Measurements from ENCODE around the gene PEX13.
"Not testable (repeated sequence)": the region's sequence is repeated elsewhere in the genome, so short reads cannot be mapped to it uniquely, and the experiment has no call there.

The PEX13 gene, protein sequence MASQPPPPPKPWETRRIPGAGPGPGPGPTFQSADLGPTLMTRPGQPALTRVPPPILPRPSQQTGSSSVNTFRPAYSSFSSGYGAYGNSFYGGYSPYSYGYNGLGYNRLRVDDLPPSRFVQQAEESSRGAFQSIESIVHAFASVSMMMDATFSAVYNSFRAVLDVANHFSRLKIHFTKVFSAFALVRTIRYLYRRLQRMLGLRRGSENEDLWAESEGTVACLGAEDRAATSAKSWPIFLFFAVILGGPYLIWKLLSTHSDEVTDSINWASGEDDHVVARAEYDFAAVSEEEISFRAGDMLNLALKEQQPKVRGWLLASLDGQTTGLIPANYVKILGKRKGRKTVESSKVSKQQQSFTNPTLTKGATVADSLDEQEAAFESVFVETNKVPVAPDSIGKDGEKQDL

DNA sequence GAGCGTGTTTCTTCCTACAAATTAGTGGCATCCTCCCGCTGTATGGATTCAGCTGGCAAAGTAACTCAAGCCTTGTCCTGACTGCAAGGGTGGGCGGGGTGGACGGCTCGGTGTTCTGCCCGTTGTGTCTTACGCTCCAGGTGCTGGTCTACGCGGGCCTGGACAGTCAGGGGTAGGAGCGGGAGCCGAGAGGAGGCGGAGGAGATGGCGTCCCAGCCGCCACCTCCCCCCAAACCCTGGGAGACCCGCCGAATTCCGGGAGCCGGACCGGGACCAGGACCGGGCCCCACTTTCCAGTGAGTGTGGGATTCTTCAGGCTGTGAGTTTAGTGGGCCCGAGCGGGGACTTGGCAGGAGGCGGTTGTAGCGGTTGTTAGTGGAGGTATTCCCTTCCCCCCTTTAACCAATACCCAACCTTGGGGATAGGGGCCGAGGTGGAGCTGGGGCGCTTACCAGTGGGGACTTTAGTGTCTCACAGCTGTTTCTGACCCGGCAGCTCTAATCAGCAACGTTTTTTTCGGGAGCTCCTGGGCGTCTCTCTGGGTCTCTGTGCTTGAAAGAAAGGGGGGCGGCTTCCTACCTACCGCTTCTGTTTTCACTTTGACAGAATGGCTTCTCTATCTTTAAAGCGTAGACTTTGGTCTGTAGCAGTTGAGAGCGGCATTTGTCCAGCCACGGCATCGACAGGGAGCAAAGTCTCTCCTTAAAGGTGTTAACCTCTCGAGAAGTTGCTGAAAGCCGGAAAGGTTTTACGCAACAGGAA, at the start of gene PEX13, which contains the start of gene PUS10:
TSS of gene PEX13 (plus strand) at position 165 of the 762 bp plus-strand sequence. CDS start at position 205, 40 bp downstream.
TSS of gene PUS10 (minus strand) at position 700 of the 762 bp plus-strand sequence. CDS start 6,365 bp downstream, outside the sequence.
- DNase-seq (ENCODE audit: low read depth), result peak; percentile 81

- DNase-seq (ENCODE audit: low read depth), result no peak
Observed at GRCh38 chr2:60972889-60973656, 44.4 kb upstream of the PEX13 start.

DNA sequence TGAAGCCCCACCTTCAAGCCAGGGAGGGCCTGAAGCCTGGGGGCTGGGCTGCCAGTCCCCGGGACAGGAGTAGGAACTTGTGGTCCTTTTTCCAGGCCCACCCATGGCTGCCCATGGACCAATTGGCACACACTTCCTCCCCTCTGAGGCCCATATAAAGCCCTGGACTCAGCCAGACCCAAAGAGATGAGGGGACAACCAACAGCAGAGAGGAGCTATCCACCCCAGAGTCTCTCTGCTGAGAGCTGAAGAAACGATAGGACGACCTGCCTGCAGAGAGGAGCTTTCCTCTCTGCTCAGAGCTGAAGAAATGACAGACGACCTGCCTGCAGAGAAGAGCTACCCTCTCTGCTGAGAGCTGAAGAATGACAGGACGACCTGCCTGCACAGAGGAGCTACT, 43.8 kb upstream of the PEX13 start:
- DNase-seq (ENCODE audit: low read depth), result no peak

- no peak for DNase-seq (ENCODE audit: low read depth)
Observed at GRCh38 chr2:60974652-60975051, 42.9 kb upstream of the PEX13 start.

- DNase-seq (ENCODE audit: low read depth), result no peak
Observed at GRCh38 chr2:60976256-60976850, 41.2 kb upstream of the PEX13 start.

- DNase-seq (ENCODE audit: low read depth), result no peak
Observed at GRCh38 chr2:60976875-60977561, 40.5 kb upstream of the PEX13 start.

DNA sequence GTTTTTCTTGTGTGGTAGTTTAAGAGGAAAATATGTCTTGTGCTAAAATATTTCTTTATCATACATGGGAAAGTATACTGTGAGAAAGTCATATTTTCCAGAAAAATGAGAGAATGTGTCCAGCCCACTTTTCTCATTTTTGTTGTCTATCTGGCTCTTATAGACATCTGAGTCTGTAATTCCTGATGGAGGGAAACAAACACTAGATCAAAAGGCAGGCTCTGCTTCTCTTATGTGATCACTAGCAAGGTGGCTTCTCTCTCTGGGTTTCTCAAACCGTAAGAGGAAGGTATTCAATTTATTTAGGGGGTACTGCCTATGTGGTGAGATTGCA, 40.0 kb upstream of the PEX13 start:
- DNase-seq (ENCODE audit: low read depth), result no peak

- DNase-seq (ENCODE audit: low read depth), result no peak
Observed at GRCh38 chr2:60979231-60979630, 38.3 kb upstream of the PEX13 start.

DNA sequence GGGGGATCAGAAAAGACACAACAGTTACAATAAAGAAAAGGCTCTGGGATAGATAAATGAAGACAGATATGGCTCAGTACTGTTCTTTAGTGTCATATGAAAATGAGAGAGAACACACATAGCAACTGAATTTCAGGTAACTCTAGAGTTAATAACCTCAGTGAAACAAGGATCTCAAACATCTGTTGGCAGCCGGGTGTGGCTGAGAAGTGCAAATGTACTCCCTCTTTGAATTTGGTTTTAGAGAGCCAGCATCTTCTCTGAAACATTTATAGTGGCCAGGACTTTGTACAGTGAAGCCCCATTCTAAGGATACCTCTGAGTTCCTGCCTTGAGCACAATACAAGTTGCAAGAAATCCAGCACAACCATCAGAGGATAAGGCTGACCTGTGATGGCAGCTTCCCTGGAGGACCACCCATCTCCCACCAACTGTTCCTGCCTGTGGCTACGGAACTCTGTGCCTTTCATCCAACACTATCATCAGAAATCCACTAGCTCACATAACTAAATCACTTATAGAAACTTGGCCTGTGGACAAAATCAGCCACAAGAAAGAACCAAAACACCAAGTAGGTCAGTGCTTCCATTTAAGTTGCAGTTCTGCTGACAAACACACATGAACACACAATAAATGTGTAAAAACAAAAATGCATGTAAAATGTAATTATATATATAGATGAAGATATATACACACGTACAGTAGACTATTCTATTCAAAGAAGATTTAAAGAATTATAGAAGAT, 37.3 kb upstream of the PEX13 start:
- no peak for DNase-seq (ENCODE audit: low read depth)

- not testable (repeated sequence) for DNase-seq (ENCODE audit: low read depth)
Observed at GRCh38 chr2:60982066-60982465, 35.5 kb upstream of the PEX13 start.

GRCh38 chr2:60984720-60985119, 32.8 kb upstream of the PEX13 start:
- no peak for DNase-seq (ENCODE audit: low read depth)

DNA sequence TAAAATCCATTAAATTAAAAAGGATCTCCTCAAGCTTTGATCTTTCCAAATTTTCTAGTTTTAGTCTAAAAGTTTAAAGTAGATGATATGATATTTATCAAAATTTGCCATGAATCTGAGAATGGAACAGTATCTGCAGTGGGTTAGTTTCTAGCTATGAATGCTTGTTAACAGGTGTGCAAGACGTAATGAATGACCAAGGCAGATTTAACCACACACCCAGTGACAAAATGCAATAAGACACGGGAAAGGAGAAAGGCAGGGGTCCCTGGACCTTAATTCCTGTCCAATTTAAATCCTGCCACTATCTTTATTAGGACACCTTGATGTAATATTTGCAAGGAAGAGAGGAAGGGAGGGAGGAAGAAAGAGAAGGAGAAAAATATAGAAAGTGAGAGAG, 30.5 kb upstream of the PEX13 start:
- no peak for DNase-seq (ENCODE audit: low read depth)

GRCh38 chr2:60987656-60988055, 29.9 kb upstream of the PEX13 start:
- DNase-seq (ENCODE audit: low read depth), result not testable (repeated sequence)

DNA sequence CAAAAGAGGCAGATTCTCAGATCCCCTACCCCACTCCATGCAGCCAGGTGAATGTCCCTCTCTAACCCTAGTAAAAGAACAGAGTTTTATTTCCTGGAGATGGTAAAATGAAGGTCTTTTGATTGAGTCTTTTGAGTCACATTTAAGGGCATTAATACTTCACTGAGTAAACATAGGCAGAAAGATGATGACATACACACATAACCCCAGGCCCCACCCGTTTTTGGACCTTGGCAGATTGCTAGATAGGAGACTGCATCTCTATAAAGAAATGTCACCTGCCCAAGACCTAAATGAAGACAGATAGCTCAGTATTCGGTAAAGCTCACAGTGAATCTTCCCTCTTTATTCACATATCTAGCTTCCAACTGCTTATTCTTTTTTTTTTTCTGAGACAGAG, 28.3 kb upstream of the PEX13 start:
- DNase-seq (ENCODE audit: low read depth), result no peak

DNA sequence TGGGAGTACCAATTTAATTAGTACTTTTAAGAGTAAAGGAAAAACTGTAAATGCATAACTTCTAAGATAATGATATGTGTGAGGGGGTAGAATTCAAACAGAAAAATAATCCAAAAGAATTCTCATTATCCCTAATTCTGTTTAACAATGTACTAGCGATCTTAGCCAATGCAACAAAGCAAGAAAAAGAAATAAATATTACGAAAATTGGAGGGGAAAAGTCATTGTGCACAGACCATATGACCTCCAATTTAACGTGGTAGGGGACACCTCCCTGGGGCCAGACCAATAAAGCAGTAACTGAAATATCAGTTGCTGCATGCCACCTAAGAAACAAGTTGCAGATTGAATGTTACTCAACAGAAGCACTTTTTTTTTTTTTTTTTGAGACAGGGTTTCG, 25.9 kb upstream of the PEX13 start:
- DNase-seq (ENCODE audit: low read depth), result no peak

- no peak for DNase-seq (ENCODE audit: low read depth)
Observed at GRCh38 chr2:60992985-60993392, 24.5 kb upstream of the PEX13 start.

DNA sequence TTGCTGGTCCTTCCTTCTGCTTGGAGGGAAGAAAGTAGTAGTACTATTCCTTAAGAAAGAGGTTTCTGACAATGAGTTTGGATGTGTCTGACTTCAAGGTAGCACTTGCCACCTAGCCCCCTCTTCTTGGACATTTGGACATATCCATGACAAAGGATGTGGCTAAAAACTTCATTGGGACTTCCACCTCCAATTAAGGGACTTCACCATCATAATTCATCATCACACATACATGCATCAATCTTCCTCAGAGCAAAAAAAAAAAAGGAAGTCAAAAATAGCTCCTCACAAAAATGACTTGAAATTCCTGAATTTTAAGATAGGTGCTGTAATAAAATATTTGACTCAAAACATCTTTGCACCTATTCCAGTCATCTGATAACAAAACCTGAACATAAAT, 23.4 kb upstream of the PEX13 start:
- DNase-seq (ENCODE audit: low read depth), result no peak

- peak; percentile 62 for DNase-seq (ENCODE audit: low read depth)
Observed at GRCh38 chr2:60998628-60999545, 18.6 kb upstream of the PEX13 start.

GRCh38 chr2:61005736-61006135, 11.8 kb upstream of the PEX13 start:
- no peak for DNase-seq (ENCODE audit: low read depth)
